GM19025 (cell line): ENCODE data around the gene AKIRIN1.
"Not testable (repeated sequence)": the region's sequence is repeated elsewhere in the genome, so short reads cannot be mapped to it uniquely, and the experiment has no call there.

Experiments
- ATAC-seq: cut with Tn5 transposase; IDR thresholded peaks from one replicate; pipeline ENCODE4 v1.9.1; 2021; ENCODE audit warnings: mild to moderate bottlenecking, low read depth, moderate library complexity; ENCODE audit not compliant: unreplicated experiment

Gene AKIRIN1

GRCh38 chr1:38990738-38991637, at the start of gene AKIRIN1:
TSS of gene AKIRIN1 (plus strand) at chr1:38991276. CDS start at chr1:38991381, 105 bp downstream.
- ATAC-seq, result peak; percentile 96

GRCh38 chr1:38941527-38942019, 49.5 kb upstream of the AKIRIN1 start, which contains the start of gene RHBDL2:
TSS of gene RHBDL2 (minus strand) at chr1:38941830. CDS start at chr1:38919212, 22,618 bp downstream.
- no peak for ATAC-seq

- no peak for ATAC-seq
Observed at GRCh38 chr1:38942664-38943428, 48.2 kb upstream of the AKIRIN1 start.

GRCh38 chr1:38944547-38944946, 46.5 kb upstream of the AKIRIN1 start:
- no peak for ATAC-seq

GRCh38 chr1:38950553-38950952, 40.5 kb upstream of the AKIRIN1 start:
- ATAC-seq, result no peak

- ATAC-seq, result no peak
Observed at GRCh38 chr1:38953433-38953860, 37.6 kb upstream of the AKIRIN1 start.

GRCh38 chr1:38958967-38959366, 32.1 kb upstream of the AKIRIN1 start:
- no peak for ATAC-seq

- no peak for ATAC-seq
Observed at GRCh38 chr1:38962113-38962512, 29.0 kb upstream of the AKIRIN1 start.

- ATAC-seq, result no peak
Observed at GRCh38 chr1:38962560-38962959, 28.5 kb upstream of the AKIRIN1 start.

GRCh38 chr1:38964140-38964548, 26.9 kb upstream of the AKIRIN1 start:
- ATAC-seq, result no peak

GRCh38 chr1:38973145-38973544, 17.9 kb upstream of the AKIRIN1 start:
- ATAC-seq, result not testable (repeated sequence)

- ATAC-seq, result no peak
Observed at GRCh38 chr1:38973659-38974437, 17.2 kb upstream of the AKIRIN1 start.

- ATAC-seq, result not testable (repeated sequence)
Observed at GRCh38 chr1:38977399-38978244, 13.5 kb upstream of the AKIRIN1 start.

GRCh38 chr1:38978245-38978542, 12.9 kb upstream of the AKIRIN1 start:
- not testable (repeated sequence) for ATAC-seq

GRCh38 chr1:38979380-38979779, 11.7 kb upstream of the AKIRIN1 start:
- ATAC-seq, result not testable (repeated sequence)

- no peak for ATAC-seq
Observed at GRCh38 chr1:38989979-38990378, 1.1 kb upstream of the AKIRIN1 start.

GRCh38 chr1:38990386-38990737, 714 bp upstream of the AKIRIN1 start:
- no peak for ATAC-seq

GRCh38 chr1:38991638-38992411, 749 bp downstream of the AKIRIN1 start:
- no peak for ATAC-seq
